CD14-positive monocyte (primary cell): ENCODE measurements around the gene LIMCH1. TPM values are rescaled to one million over a fixed set of nuclear protein-coding genes. Genes with fewer than 3 reads are reported as not detected.

Experiments used
- DNase-seq, 3 donors: peaks; one replicate each; pipeline ENCODE4 v3.0.0-alpha.2; 2011 to 2022
- H2AFZ ChIP-seq: 2 replicates; pipeline ENCODE4 v1.6.0; 2012; ENCODE audit warnings: mild to moderate bottlenecking, low read depth, low read length, inconsistent platforms; ENCODE audit not compliant: insufficient read depth, poor library complexity, severe bottlenecking
- H3K27ac ChIP-seq, 2 donors: 1 replicate in 1 of 2; 2 replicates in 1 of 2; pipeline ENCODE4 v1.5.1; 2012 to 2013; ENCODE audit warnings: low read length in 2 of 2, control low read depth in 1 of 2, inconsistent platforms in 1 of 2, low read depth in 1 of 2, mild to moderate bottlenecking in 1 of 2
- H3K27me3 ChIP-seq, 2 donors: one replicate each; pipeline versions ENCODE4 v1.6.0 to v1.6.1; 2011 to 2013; ENCODE audit warnings: low read length in 2 of 2; ENCODE audit not compliant: control insufficient read depth in 2 of 2, insufficient read depth in 2 of 2
- H3K36me3 ChIP-seq, 2 donors: replicated peaks in 1 of 2; 1 replicate in 1 of 2; 2 replicates in 1 of 2; pipeline versions ENCODE4 v1.5.1 to v1.6.1; 2012 to 2013; ENCODE audit warnings: low read length in 2 of 2, control low read depth in 1 of 2, inconsistent platforms in 1 of 2, mild to moderate bottlenecking in 1 of 2; ENCODE audit not compliant: insufficient read depth in 2 of 2, control insufficient read depth in 1 of 2
- H3K4me1 ChIP-seq, 2 donors: 1 replicate in 1 of 2; 2 replicates in 1 of 2; pipeline versions ENCODE4 v1.5.1 to v1.6.1; 2012 to 2013; ENCODE audit warnings: low read length in 2 of 2, control low read depth in 1 of 2, inconsistent platforms in 1 of 2, mild to moderate bottlenecking in 1 of 2, moderate library complexity in 1 of 2; ENCODE audit not compliant: insufficient read depth in 2 of 2, control insufficient read depth in 1 of 2
- H3K4me2 ChIP-seq: replicated peaks from 2 replicates; pipeline ENCODE3; 2012; ENCODE audit warnings: low read length, moderate library complexity, mild to moderate bottlenecking; ENCODE audit not compliant: poor library complexity, severe bottlenecking; ENCODE audit errors: extremely low read depth
- H3K4me3 ChIP-seq, 3 experiments: fragments of 200-600 bp in 1 of 3; sonication (generic) in 1 of 3; replicated peaks in 1 of 3; 1 replicate in 2 of 3; 2 replicates in 1 of 3; pipeline ENCODE4 v1.5.1; 2011 to 2013; ENCODE audit warnings: low read length in 3 of 3, mild to moderate bottlenecking in 3 of 3, control low read depth in 2 of 3, low read depth in 2 of 3, inconsistent platforms in 1 of 3, moderate library complexity in 1 of 3
- H3K79me2 ChIP-seq: 2 replicates; pipeline ENCODE4 v1.6.0; 2012; ENCODE audit warnings: mild to moderate bottlenecking, control low read depth, inconsistent platforms, low read length, moderate library complexity; ENCODE audit not compliant: insufficient read depth
- H3K9ac ChIP-seq: 2 replicates; pipeline ENCODE4 v1.6.0; 2017; ENCODE audit warnings: low read length, mild to moderate bottlenecking; ENCODE audit not compliant: insufficient read depth, poor library complexity, severe bottlenecking
- H3K9me3 ChIP-seq, 2 donors: replicated peaks in 1 of 2; 1 replicate in 1 of 2; 2 replicates in 1 of 2; pipeline versions ENCODE4 v1.5.1 to v1.6.1; 2012 to 2013; ENCODE audit warnings: low read length in 2 of 2, control low read depth in 1 of 2; ENCODE audit not compliant: control insufficient read depth in 1 of 2, insufficient read depth in 1 of 2
- H4K20me1 ChIP-seq: 2 replicates; pipeline ENCODE4 v1.6.0; 2012; ENCODE audit warnings: mild to moderate bottlenecking, low read length, control low read depth, moderate library complexity; ENCODE audit not compliant: insufficient read depth
- H3K27ac Mint-ChIP-seq, 7 donors: one replicate each; pipeline ENCODE4 v1.8.0; 2020; ENCODE audit warnings: mild to moderate bottlenecking in 7 of 7, mixed read lengths in 7 of 7, moderate library complexity in 6 of 7, inconsistent platforms in 2 of 7
- H3K27me3 Mint-ChIP-seq, 3 donors: one replicate each; pipeline ENCODE4 v1.8.0; 2021 to 2022; ENCODE audit warnings: low read depth in 3 of 3, mild to moderate bottlenecking in 3 of 3, mixed read lengths in 3 of 3, moderate library complexity in 3 of 3, inconsistent platforms in 1 of 3
- H3K36me3 Mint-ChIP-seq, 2 donors: one replicate each; pipeline ENCODE4 v1.8.0; 2020; ENCODE audit warnings: mixed read lengths in 2 of 2, inconsistent platforms in 1 of 2, mild to moderate bottlenecking in 1 of 2
- H3K4me1 Mint-ChIP-seq: one replicate; pipeline ENCODE4 v1.8.0; 2020; ENCODE audit warnings: mild to moderate bottlenecking, mixed read lengths
- H3K4me3 Mint-ChIP-seq, 2 donors: one replicate each; pipeline ENCODE4 v1.8.0; 2020; ENCODE audit warnings: mild to moderate bottlenecking in 2 of 2, mixed read lengths in 2 of 2, moderate library complexity in 1 of 2
- H3K9me3 Mint-ChIP-seq, 7 donors: one replicate each; pipeline ENCODE4 v1.8.0; 2020 to 2022; ENCODE audit warnings: mixed read lengths in 7 of 7, mild to moderate bottlenecking in 6 of 7, moderate library complexity in 6 of 7, inconsistent platforms in 2 of 7
- WGBS: methylation state at CpG from one replicate; pipeline ENCODE4 v1.1.5; 2013; ENCODE audit warnings: missing lambda C conversion rate; ENCODE audit not compliant: insufficient coverage; 5-methylcytosine and 5-hydroxymethylcytosine counted together
- intact Hi-C, 2 donors: fragments of 100-400 bp; cut with micrococcal nuclease; formaldehyde crosslinking; loops; one replicate each; pipeline versions ENCODE4 v1.15.0 to v1.15.1; 2023
- polyA plus RNA-seq, 3 donors: library from polyadenylated mRNA; depleted of rRNA in 1 of 3; unstranded in 2 of 3; stranded (reverse) in 1 of 3; fragments of 300-500 nt in 2 of 3; fragments of >200 nt in 1 of 3; fragmentation: Illumina TruSeq in 2 of 3; gene quantifications; 1 replicate in 2 of 3; 2 replicates in 1 of 3; pipeline ENCODE4 v1.2.3, GENCODE V29; 2012 to 2021
- TF ChIP-seq, protein P1 (sequence below): fragments of 200-600 bp; IDR thresholded peaks from one replicate; pipeline ENCODE4 v1.8.0; 2022; ENCODE audit warnings: antibody characterized with exemption, mild to moderate bottlenecking

Gene LIMCH1
- polyA plus RNA-seq, 3 donors: 0.25 to 0.64 (median 0.32) TPM

DNA sequence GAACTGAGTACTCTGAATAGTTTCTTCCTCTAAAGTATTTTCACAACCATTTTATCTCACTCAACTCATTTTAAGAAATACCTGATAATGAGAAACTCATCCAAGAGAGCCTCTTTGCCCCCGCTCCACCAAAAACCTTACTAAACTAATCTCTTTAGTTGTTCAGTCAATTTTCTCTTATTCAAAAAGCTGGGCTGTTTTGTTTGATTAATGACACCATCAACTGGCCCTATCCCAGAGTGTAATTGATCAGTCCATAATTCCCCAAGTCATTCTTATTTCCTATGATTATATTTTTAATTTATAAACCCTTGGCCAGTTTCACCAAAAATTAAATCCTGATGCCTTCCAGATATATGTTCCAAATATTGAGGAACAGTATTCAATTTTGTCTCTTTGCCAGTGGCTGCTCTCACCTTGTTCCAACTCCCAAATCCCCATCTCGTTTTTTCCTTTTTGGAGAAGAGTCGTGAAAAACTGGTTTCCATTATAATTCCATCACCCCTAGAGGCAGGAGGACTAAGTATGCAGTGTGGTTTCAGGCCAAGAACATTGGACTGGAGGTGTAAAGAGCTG lies 10.4 kb downstream of the LIMCH1 start:
- Histone ChIP-seq H3K4me2 (no peak overlapping the region), H2AFZ (no peak overlapping the region), H3K9ac (no peak overlapping the region), H3K4me3 (no peak overlapping the region), H3K36me3 (no peaks in the 10 kb centered on the region), H3K9me3 (no peaks in the 10 kb centered on the region), H3K27ac (no peak overlapping the region), H3K4me1 (no peaks in the 10 kb centered on the region), H4K20me1 (no peaks in the 10 kb centered on the region), H3K27me3 (no peaks in the 10 kb centered on the region), H3K79me2 (no peaks in the 10 kb centered on the region)
- WGBS: 100% methylated on average over 1 of the region's 3 CpGs
- Mint-ChIP-seq H3K4me3 (no peak overlapping the region), H3K27me3 (peaks cover 0 to 5% (median 1%) of the 10 kb centered on the region in 3 donors), H3K36me3 (no peaks in the 10 kb centered on the region), H3K9me3 (peaks cover 0 to 3% (median 0%) of the 10 kb centered on the region in 7 donors), H3K4me1 (no peaks in the 10 kb centered on the region), H3K27ac (no peak overlapping the region)
- TF ChIP-seq, protein P1, sequence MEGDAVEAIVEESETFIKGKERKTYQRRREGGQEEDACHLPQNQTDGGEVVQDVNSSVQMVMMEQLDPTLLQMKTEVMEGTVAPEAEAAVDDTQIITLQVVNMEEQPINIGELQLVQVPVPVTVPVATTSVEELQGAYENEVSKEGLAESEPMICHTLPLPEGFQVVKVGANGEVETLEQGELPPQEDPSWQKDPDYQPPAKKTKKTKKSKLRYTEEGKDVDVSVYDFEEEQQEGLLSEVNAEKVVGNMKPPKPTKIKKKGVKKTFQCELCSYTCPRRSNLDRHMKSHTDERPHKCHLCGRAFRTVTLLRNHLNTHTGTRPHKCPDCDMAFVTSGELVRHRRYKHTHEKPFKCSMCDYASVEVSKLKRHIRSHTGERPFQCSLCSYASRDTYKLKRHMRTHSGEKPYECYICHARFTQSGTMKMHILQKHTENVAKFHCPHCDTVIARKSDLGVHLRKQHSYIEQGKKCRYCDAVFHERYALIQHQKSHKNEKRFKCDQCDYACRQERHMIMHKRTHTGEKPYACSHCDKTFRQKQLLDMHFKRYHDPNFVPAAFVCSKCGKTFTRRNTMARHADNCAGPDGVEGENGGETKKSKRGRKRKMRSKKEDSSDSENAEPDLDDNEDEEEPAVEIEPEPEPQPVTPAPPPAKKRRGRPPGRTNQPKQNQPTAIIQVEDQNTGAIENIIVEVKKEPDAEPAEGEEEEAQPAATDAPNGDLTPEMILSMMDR: no peak
- intact Hi-C loops: no loop called here
- DNase-seq: no peak

DNA sequence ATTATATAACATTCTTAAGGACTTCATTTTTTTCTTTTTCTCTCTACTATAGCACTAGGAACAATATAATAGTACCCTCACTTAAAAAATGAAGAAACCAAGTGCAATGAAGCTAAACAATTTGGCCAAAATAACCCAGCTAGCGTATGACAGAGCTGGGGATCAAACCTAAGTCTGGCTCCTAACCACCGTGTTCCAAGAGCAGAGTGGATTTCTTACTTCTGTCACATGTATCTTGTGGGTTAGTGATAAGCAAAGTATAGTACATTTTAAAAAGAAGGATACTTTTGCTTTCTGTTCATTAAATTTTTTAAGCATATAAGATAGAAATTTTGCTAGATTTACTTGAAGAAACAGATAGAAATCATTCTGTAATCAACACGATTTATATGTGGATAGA lies 11.5 kb downstream of the LIMCH1 start:
- Histone ChIP-seq H3K4me2 (no peak overlapping the region), H4K20me1 (no peaks in the 10 kb centered on the region), H3K9me3 (no peaks in the 10 kb centered on the region), H3K79me2 (no peaks in the 10 kb centered on the region), H3K4me1 (no peaks in the 10 kb centered on the region), H3K9ac (no peak overlapping the region), H3K27me3 (no peaks in the 10 kb centered on the region), H3K4me3 (no peak overlapping the region), H2AFZ (no peak overlapping the region), H3K27ac (no peak overlapping the region), H3K36me3 (no peaks in the 10 kb centered on the region)
- Mint-ChIP-seq H3K27ac (no peak overlapping the region), H3K36me3 (no peaks in the 10 kb centered on the region), H3K27me3 (peaks cover 0 to 5% (median 1%) of the 10 kb centered on the region in 3 donors), H3K4me3 (no peak overlapping the region), H3K4me1 (no peaks in the 10 kb centered on the region), H3K9me3 (peaks cover 0 to 3% (median 0%) of the 10 kb centered on the region in 7 donors)
- WGBS: no CpG with 5 or more reads among the region's 3 CpGs
- intact Hi-C loops: no loop called here
- TF ChIP-seq, protein P1: no peak
- DNase-seq: no peak
